Retina (tissue), 1 donor: ENCODE data around the gene ERC2.

Experiments used
- DNase-seq: peaks from one replicate; pipeline ENCODE4 v3.0.0-alpha.2; 2016

ERC2 gene

DNA sequence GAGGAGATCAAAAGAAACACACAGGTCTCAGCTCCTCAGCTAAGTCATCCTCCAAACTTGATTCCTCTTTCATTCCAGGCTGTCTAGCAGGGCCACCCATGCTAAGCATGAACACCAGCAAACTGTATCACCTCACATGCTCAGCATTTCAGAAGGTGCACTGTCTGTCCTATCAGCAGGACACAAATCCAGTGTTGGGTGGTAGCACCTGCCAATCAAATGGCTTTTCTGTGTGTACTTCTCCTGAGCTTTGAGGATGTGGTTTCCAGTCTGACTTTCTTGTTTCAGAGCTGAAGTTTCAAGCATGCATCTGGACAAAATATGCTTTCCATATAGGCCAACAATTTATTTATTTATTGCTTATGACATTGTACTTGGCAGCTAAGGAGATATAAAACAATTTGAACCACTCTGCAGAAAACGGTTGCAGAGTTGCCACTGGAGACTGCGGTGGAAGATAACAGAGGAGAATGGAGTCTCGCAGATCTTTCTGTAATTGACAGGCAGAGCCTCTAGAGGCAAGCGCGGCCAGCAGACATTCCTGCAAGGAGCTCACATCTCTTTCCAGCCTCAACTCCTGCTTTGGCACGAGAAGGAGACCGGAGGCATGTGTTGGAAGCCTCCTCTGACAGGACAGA lies 814.0 kb downstream of the ERC2 start:
- DNase-seq, result no peak

- DNase-seq, result no peak
Measured at GRCh38 chr3:55651011-55651410, 817.3 kb downstream of the ERC2 start.

DNA sequence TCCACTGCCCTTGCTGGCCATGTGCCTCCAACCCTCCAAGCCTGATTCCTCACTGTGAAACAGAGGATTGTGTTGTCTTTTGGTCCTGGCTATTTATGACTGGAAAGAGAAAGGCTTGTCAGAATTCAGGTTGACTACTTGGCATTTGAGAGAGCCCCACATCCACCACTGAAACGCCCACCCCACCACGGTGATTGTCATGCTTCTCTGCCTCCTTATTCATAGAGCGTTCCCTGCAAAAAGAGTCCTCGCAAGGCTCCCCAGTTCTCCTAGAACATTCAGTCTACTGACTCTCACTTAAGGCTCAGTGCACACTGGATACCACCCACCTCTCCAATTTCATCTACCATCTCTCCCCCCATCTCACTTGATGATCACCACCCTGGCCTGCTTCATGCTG lies 818.3 kb downstream of the ERC2 start:
- DNase-seq, result no peak

DNA sequence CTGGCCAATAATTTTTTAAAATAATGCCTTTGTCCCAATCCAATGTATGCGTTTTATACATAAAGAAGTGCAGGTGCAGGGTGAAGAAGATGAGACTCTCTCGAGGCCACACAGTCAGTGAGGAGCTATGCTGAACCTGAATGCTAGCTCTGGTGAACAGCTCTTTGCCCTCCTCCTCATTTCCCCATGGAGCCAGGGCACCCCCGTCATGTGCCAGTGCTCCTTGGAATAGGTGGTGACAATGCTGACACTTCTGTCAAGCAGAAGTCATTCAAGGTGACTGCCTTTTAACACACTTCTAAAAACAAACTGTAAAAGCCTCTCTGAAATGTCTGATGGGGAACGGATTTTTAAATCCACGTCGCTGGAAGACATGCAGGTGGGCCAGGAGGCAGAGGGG lies 818.7 kb downstream of the ERC2 start:
- no peak for DNase-seq

GRCh38 chr3:55648591-55649318 lies 819.5 kb downstream of the ERC2 start:
- DNase-seq, result no peak

DNA sequence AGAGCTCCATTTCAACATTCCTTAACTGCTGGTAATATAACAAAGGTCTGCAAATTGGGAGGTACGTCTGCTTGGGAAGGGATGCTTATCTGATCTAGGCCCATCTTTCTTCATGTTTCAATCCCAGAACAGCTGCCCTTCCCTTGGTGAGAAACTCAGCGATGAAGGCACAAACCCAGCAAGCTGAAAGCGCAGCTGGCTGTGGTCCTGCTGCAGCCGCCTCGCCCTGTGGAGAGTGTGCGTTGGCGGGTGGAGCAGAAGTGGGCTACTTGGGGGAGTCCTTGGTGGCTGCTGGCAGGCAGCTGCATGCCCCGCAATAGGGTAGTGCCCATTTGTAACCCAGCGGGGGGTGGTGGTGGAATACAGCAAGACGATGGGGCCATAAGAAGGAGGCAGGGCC lies 820.6 kb downstream of the ERC2 start:
- DNase-seq, result no peak

DNA sequence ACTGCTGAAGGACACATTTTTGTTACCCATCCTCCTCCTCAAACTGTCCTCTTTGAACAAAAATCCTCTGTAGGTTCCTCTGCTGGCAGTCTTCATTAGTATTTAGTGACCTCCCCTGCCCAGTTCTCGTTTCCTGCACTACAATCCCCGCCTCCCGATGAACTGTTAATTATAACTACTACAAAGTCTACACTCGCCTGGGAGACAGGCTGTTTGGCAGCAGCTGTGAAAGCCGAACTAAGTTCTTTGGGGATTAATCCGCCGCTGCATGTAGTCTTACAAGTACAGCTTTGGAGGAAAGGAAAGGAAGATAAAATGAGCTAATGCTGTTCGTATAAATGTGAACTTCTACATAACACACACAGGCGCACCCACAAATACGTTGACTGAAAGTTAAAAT lies 821.2 kb downstream of the ERC2 start:
- DNase-seq, result no peak

DNA sequence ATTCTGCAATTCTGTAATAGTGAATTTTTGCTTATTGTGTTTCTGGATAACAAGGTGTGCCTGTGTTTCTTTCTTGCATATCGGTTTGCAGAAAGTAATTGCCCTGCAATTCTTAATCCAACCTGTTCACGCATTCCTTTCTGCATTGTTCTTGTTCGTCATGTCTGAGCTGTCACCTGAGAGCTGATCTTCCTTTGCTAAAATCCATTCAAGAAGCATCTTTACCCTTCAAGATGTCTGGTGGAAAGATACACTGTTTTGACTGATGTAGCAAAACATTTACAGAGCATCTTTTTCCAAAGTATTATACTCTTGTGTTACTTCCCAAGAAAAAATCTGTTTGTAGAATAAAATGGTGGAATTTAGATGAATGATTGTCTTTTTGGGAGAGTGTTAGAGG lies 822.1 kb downstream of the ERC2 start:
- DNase-seq, result no peak

GRCh38 chr3:55645422-55645821 lies 822.8 kb downstream of the ERC2 start:
- no peak for DNase-seq

GRCh38 chr3:55643283-55643682 lies 825.0 kb downstream of the ERC2 start:
- DNase-seq, result no peak

GRCh38 chr3:55641964-55642363 lies 826.3 kb downstream of the ERC2 start:
- DNase-seq, result no peak

DNA sequence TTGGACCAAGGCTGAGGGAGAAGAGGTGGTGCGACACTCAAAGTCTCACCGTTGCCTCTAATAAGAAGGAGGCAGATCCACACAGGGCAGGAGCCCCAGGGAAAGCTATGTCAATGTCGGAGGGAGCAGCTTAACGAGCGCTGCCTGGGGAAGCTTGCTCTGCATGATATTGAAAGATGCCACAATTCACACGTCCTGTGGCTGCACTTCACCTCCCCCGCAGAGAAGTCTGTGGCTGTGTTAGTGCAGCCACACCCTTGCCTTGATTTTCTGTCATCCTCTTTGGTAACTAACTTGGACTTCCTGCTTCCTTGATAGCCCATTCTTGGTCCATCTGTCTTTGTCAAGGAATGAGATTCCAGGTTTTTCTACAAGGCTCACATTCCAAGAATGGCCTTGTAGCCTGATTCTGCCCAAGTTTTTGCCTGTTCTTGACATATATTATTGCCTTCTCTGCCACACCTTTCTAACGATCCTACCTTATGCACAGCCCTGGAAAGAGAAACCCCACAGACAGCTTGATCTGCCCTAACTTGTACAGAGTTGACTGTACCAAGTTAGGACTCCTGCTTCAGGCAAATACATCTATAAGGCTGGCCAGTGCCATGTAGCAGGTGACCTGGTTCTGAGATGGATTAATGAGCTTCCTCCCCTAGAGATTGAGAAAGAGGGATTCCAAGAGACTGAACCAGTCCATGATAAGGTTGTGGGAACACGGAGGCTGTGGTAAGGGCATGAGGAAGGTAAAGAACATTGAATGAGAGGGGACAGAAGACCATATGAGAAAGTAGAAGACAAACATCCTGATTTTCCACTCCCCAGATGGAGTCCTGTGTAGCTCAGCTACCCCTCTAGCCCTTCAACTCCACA lies 828.1 kb downstream of the ERC2 start:
- DNase-seq, result no peak

DNA sequence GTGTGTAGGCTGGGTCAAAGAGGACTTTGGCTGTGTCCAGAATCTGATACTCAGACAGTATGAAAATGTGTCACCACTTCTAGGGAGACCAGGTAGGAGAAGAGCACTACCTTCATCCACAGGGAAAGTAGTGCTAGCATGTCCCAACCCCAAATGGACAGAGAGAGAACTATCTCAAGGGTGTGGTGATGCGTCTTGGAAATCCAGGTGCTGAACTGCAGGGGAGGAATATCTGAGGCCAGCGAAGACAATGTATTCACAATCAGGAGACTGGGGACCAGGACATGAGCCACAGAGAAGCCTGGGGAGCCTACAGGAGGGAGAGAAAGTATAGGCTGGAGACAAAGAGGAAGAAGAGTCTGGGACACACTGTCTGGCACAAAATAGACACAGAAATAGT lies 829.1 kb downstream of the ERC2 start:
- DNase-seq, result no peak

GRCh38 chr3:55637906-55638638 lies 830.2 kb downstream of the ERC2 start:
- DNase-seq, result no peak

DNA sequence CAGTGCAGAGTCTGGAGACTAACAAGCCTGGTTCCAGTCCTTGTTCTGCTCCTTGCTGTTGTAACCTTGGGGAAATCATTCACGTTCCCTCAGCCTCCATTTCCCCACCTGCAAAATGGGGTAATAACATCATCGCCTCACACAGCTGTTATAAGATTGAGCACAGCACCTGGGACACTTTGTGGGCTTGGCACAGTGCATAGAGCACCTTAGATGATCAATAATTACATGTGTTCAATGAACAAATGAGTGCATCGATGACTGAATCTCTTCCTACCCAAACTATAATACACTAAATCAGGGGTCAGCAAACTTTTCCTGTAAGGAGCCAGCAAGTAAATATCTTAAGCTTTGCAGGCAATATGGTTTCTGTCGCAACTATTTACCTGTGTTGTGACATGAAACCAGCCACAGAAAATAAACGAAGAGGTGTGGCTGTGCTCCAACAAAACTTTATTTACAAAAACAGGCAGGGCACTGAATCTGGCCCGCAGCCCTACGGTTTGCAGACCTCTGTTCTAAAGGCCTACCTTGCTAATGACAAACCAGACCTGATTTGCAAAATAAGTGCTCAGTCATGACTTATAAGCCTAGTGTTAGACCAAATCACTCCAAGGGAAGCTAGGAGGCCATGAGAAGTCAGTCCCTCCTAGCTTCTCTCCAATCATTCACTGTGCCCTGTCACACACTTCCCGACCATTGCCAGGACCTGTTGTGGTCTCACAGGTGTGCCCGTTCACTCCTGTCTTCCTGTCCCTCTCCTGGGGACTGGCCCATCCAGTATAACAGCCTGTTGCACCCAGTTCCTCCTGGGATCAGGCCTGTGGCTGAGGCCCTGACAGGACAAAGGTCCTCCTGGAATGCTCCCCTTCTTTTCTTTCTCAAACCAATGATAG lies 831.7 kb downstream of the ERC2 start:
- DNase-seq, result no peak

GRCh38 chr3:55634345-55634744 lies 833.9 kb downstream of the ERC2 start:
- DNase-seq, result no peak

GRCh38 chr3:55633333-55633732 lies 834.9 kb downstream of the ERC2 start:
- DNase-seq, result no peak

DNA sequence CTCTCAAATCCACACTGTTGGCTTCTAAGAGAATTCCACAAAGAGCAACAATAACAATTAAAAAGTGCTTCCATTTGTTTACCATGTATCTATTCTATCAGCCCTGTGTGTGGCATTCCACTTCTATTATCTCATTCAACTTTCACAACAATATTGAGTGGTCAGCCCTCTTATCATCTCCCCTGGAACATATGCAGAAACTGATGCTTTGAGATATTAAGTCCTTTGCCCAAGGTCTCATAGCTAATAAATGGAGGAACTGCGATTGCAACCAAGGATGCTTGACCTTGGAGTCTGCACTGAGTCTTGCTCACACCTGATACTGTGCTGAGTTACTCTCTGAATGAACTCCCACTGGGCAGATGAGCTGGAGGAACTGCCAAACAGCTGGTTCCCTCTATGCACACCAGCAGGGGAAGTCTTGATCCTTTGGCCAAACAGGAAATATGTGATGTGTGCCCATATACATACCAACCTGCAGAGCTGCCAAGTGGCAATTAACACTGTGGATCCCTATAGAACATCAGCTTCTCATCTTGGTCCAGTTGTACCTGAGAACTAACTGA lies 836.4 kb downstream of the ERC2 start:
- no peak for DNase-seq

DNA sequence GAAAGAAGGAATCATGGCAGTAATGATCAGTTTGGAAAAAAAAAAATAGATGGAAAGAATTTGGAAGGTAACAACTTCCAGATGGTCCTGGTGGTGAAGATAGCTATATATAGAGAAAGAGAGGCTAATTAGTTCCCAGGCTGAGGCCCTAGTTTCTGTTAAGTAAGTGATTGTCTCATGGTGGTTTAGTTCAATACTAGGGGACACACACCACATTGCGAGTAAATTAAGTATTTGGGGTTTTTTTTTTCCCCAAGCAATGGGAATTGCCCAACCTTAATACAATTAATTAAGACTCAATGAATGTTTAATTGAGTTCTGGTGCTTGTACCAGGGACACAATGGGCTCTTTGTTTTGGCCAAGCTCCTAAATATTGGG lies 837.4 kb downstream of the ERC2 start:
- no peak for DNase-seq

DNA sequence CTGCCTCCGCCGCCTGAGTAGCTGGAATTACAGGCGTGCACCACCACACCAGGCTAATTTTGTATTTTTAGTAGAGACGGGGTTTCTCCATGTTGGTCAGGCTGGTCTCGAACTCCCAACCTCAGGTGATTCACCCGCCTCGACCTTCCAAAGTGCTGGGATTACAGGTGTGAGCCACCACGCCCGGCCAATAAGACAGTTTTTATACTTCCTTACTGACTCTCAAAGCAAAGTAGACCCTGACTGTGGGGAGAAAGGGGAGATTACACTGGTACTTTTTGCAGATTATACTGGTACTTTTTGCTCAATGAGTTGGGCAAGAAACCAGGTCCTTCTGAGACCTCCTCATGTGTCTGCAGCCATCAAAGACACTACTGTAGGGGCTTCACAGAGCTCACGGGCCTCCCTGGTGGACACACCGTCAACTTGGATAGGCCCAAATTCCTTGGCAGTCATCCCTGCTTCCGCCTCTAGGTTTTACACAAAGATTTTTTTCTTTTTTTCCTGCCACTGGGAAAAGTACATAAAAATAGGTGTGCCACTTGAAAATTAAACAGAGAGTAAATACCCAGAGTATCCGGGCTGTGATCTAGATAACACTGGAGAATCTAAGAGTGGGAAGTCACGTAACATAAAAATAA lies 837.9 kb downstream of the ERC2 start:
- no peak for DNase-seq

- no peak for DNase-seq
Measured at GRCh38 chr3:55629432-55629831, 838.8 kb downstream of the ERC2 start.
